ENCODE measurements around the gene PCDHB7.
"Not testable (repeated sequence)": the region's sequence is repeated elsewhere in the genome, so short reads cannot be mapped to it uniquely, and the experiment has no call there.

DNA sequence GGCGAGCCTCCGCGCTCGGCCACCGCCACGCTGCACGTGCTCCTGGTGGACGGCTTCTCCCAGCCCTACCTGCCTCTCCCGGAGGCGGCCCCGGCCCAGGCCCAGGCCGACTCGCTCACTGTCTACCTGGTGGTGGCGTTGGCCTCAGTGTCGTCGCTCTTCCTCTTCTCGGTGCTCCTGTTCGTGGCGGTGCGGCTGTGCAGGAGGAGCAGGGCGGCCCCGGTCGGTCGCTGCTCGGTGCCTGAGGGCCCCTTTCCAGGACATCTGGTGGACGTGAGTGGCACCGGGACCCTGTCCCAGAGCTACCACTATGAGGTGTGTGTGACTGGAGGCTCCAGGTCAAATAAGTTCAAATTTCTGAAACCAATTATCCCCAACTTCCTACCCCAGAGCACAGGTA is 38.4 kb downstream of the PCDHB7 start:
- TF ChIP-seq, protein P1, sequence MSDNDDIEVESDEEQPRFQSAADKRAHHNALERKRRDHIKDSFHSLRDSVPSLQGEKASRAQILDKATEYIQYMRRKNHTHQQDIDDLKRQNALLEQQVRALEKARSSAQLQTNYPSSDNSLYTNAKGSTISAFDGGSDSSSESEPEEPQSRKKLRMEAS (IDR thresholded peaks at IDR 0.05; ENCODE audit: insufficient read depth, insufficient read length): not testable (repeated sequence)
- TF ChIP-seq, protein P2, sequence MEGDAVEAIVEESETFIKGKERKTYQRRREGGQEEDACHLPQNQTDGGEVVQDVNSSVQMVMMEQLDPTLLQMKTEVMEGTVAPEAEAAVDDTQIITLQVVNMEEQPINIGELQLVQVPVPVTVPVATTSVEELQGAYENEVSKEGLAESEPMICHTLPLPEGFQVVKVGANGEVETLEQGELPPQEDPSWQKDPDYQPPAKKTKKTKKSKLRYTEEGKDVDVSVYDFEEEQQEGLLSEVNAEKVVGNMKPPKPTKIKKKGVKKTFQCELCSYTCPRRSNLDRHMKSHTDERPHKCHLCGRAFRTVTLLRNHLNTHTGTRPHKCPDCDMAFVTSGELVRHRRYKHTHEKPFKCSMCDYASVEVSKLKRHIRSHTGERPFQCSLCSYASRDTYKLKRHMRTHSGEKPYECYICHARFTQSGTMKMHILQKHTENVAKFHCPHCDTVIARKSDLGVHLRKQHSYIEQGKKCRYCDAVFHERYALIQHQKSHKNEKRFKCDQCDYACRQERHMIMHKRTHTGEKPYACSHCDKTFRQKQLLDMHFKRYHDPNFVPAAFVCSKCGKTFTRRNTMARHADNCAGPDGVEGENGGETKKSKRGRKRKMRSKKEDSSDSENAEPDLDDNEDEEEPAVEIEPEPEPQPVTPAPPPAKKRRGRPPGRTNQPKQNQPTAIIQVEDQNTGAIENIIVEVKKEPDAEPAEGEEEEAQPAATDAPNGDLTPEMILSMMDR (IDR thresholded peaks at IDR 0.05; ENCODE audit: extremely low read depth in 1 of 2, insufficient read depth in 1 of 2, low read depth in 1 of 2, low read length in 2 of 2): not testable (repeated sequence)
- not testable (repeated sequence) for TF ChIP-seq POLR2A (IDR thresholded peaks at IDR 0.05; ENCODE audit: low read depth, low read length); EZH2 (IDR thresholded peaks at IDR 0.05; ENCODE audit: borderline replicate concordance, low read depth, low read length, severe bottlenecking); POLR2AphosphoS5 (IDR thresholded peaks at IDR 0.05; ENCODE audit: insufficient read depth, low read depth, low read length); FOS (IDR thresholded peaks at IDR 0.05; ENCODE audit: borderline replicate concordance, insufficient read depth, low read length)

Measured in endothelial cell of umbilical vein (primary cell).